ENCODE results near the gene DNAJC8. TPM values are rescaled to one million over a fixed set of nuclear protein-coding genes. Genes with fewer than 3 reads are reported as not detected.

The DNAJC8 gene
- total and polyA plus RNA-seq, 2 of the 8 experiments (the other 6 are each of a cell fraction or from before 2014, with no cell fraction given), result 116 to 134 TPM

DNA sequence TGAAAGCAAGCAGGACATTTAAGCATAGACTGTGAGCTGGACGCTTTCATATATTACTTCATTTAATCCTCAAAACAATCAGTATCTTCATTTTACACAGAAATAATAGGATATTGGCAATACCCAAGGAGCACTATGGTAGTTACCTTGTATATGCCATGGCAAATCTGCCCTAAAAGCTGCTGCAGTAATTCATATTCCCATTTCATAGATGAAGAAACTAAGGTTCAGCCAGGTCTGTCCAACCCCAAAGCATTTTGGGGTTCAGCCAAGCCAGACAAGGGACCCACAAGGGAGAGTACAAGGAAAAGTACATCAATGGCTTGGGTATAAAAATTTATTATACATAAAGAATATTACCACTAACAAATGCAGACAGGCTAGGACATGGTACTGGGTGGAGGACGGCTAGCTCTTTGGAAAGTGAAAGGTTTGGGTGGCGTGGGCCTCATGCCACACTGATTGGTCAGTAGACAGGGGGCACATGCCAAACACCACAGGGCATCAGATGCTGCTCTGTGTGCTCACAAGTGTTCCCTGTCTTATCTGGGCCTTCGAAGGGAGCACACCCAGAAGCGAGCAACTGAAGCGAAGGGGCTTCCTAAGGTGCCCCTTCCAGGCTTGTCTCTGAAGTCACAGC lies 32.5 kb downstream of the DNAJC8 start:
- H3K27ac ChIP-seq (ENCODE audit: low read depth, low read length), result no peak overlapping the region
- ChIA-PET CTCF (ENCODE audit: partially characterized antibody) (interaction anchor here (1.4 kb wide), 1 partner anchor 9 kb away, joined by 3 read pairs; no protein-coding TSS in a partner anchor), POLR2A (ENCODE audit: partially characterized antibody) (no interaction called here)
- peaks cover 17 to 57% (median 42%) of the 10 kb centered on the region in 4 experiments for H3K36me3 ChIP-seq (ENCODE audit: control insufficient read depth in 2 of 4, insufficient read depth in 4 of 4, low read length in 3 of 4)
- DNase-seq (ENCODE audit: low read depth in 1 of 2, low spot score in 2 of 2) (no peak), FAIRE-seq (no peak)
- no peaks in the 10 kb centered on the region for H3K23me2 ChIP-seq (ENCODE audit: low read depth, low read length)
- H4K8ac ChIP-seq (ENCODE audit: extremely low read depth, insufficient read depth, low read length), result no peak overlapping the region
- H3K27me3 ChIP-seq (replicated peaks in 1 of 4; ENCODE audit: control insufficient read depth in 3 of 4, extremely low read depth in 1 of 4, insufficient read depth in 3 of 4, low read length in 3 of 4), result no peaks in the 10 kb centered on the region
- no peak overlapping the region for H2BK20ac ChIP-seq (ENCODE audit: low read length)
- no peaks in the 10 kb centered on the region for H3K79me1 ChIP-seq (ENCODE audit: low read depth, low read length)
- no peak overlapping the region for H3K9ac ChIP-seq (replicated peaks in 1 of 4; ENCODE audit: extremely low read depth in 1 of 4, low read depth in 3 of 4, low read length in 3 of 4)
- no peak overlapping the region for H3K56ac ChIP-seq (replicated peaks; ENCODE audit: insufficient read length, low read depth, low read length)
- no peak overlapping the region for H2AFZ ChIP-seq (ENCODE audit: low read length)
- H3K14ac ChIP-seq (ENCODE audit: insufficient read length), result no peak overlapping the region
- no peaks in the 10 kb centered on the region for H3K9me3 ChIP-seq (ENCODE audit: insufficient read depth in 2 of 2, low read depth in 1 of 2, low read length in 1 of 2)
- no peak overlapping the region for H3K4me3 ChIP-seq (ENCODE audit: extremely low read depth in 1 of 4, insufficient read depth in 2 of 4, low read depth in 3 of 4, low read length in 4 of 4)
- no peak overlapping the region for H3K23ac ChIP-seq (ENCODE audit: insufficient read length)
- no peak overlapping the region for H2BK12ac ChIP-seq (ENCODE audit: low read depth, low read length)
- no peak overlapping the region for H4K91ac ChIP-seq (replicated peaks; ENCODE audit: insufficient read length, low read length)
- no peak overlapping the region for H2BK120ac ChIP-seq (replicated peaks; ENCODE audit: low read depth, low read length)
- H3K4me1 ChIP-seq (replicated peaks in 1 of 4; ENCODE audit: control insufficient read depth in 3 of 4, insufficient read depth in 4 of 4, low read length in 3 of 4), result peaks cover 4 to 18% (median 10%) of the 10 kb centered on the region in 4 experiments
- H3K4ac ChIP-seq (replicated peaks; ENCODE audit: insufficient read length, low read depth, low read length), result no peak overlapping the region
- no peak overlapping the region for H2AK5ac ChIP-seq (ENCODE audit: low read depth, low read length)
- H2BK5ac ChIP-seq (ENCODE audit: low read depth, low read length), result no peak overlapping the region
- 94% methylated on average over 6 of the region's 6 CpGs; no CpG with 5 or more reads in 1 of the 2 experiments for WGBS, 2 experiments (ENCODE audit: extremely low coverage in 1 of 2, insufficient coverage in 1 of 2, insufficient read length in 1 of 2, insufficient replicate concordance in 2 of 2, low coverage in 1 of 2, low lambda C conversion rate in 2 of 2, missing lambda C conversion rate in 1 of 2)
- H3K79me2 ChIP-seq (ENCODE audit: control insufficient read depth in 1 of 2, insufficient read depth in 2 of 2, low read length in 2 of 2), result no peaks in the 10 kb centered on the region
- H3K4me2 ChIP-seq (ENCODE audit: insufficient read depth in 1 of 2, low read depth in 2 of 2, low read length in 2 of 2), result no peak overlapping the region
- H3K18ac ChIP-seq (ENCODE audit: extremely low read depth, low read length), result no peak overlapping the region
- no peak overlapping the region for H4K5ac ChIP-seq (ENCODE audit: insufficient read length, low read depth, low read length)
- no peak overlapping the region for H2BK15ac ChIP-seq (ENCODE audit: low read length)
- no peaks in the 10 kb centered on the region for H4K20me1 ChIP-seq (replicated peaks in 1 of 2; ENCODE audit: control insufficient read depth in 1 of 2, insufficient read depth in 2 of 2, low read length in 2 of 2)
- TF ChIP-seq SAP30 (IDR thresholded peaks at IDR 0.05; ENCODE audit: insufficient read depth, insufficient replicate concordance, low read length) (no peak), POLR2A (IDR thresholded peaks at IDR 0.05; ENCODE audit: control extremely low read depth in 1 of 2, low read depth in 2 of 2, low read length in 2 of 2) (no peak), CEBPB (IDR thresholded peaks at IDR 0.05; ENCODE audit: low read depth, low read length) (no peak), ASH2L (IDR thresholded peaks at IDR 0.05; ENCODE audit: low read length) (no peak), CHD2 (IDR thresholded peaks at IDR 0.05; ENCODE audit: low read length) (no peak), HDAC2 (IDR thresholded peaks at IDR 0.05; ENCODE audit: borderline replicate concordance in 1 of 2, low read depth in 2 of 2, low read length in 2 of 2) (no peak), SP1 (IDR thresholded peaks at IDR 0.05; ENCODE audit: low read depth, low read length) (no peak), YY1 (IDR thresholded peaks at IDR 0.05; ENCODE audit: low read depth, low read length) (no peak), SP2 (IDR thresholded peaks at IDR 0.05; ENCODE audit: low read length) (no peak), EZH2 (IDR thresholded peaks at IDR 0.05; ENCODE audit: low read depth, low read length, severe bottlenecking) (no peak), RBBP5 (IDR thresholded peaks at IDR 0.05; ENCODE audit: borderline replicate concordance, low read depth, low read length) (no peak), POLR2AphosphoS5 (IDR thresholded peaks at IDR 0.05; ENCODE audit: low read depth, low read length) (no peak), BACH1 (IDR thresholded peaks at IDR 0.05; ENCODE audit: low read length) (no peak), SP4 (IDR thresholded peaks at IDR 0.05; ENCODE audit: low read length) (no peak), NANOG (IDR thresholded peaks at IDR 0.05; ENCODE audit: insufficient read depth, low read depth, low read length, poor library complexity, severe bottlenecking) (no peak)
